Lower leg skin (tissue), 3 donors: ENCODE measurements around the gene CEP112.

Experiments
- POLR2A ChIP-seq, 2 donors: fragments of 450-650 bp; IDR thresholded peaks; one replicate each; pipeline ENCODE4 v1.6.1; 2016 to 2017; ENCODE audit warnings: antibody characterized with exemption in 2 of 2, mild to moderate bottlenecking in 1 of 2, moderate library complexity in 1 of 2
- TF ChIP-seq, protein P1 (sequence below), 3 donors: fragments of 450-650 bp; IDR thresholded peaks; one replicate each; pipeline ENCODE4 v1.5.1; 2016; ENCODE audit warnings: antibody characterized with exemption in 3 of 3, mild to moderate bottlenecking in 3 of 3, moderate library complexity in 2 of 3

DNA sequence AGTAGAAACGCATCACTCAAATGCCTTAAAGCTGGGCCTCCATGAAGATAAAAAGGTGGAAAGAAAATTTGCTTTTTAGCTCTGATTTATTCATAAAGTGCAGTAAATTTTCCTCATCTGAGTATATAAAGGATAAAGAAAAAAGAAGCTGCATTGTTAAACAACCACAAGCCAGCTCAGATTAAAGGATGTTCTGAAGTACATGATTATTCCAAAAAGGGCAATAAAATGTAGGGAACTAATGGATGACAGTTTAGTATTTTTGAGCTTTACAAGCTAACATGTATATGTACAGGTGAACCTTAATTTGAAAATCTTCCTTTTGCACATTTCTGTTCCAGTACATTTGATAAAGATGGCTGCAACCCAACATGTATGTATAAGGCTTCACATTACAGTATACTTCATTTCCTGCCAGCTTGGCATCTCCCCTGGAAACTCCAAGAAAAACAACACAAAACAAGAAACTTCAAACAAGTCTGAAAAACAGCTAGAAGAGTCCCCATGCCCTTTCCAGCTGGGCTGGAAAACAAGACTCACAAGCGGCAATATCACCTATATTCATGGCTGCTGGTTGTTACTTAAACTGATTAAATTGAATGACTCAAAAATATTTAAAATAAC is 225.7 kb downstream of the CEP112 start:
- TF ChIP-seq, protein P1, sequence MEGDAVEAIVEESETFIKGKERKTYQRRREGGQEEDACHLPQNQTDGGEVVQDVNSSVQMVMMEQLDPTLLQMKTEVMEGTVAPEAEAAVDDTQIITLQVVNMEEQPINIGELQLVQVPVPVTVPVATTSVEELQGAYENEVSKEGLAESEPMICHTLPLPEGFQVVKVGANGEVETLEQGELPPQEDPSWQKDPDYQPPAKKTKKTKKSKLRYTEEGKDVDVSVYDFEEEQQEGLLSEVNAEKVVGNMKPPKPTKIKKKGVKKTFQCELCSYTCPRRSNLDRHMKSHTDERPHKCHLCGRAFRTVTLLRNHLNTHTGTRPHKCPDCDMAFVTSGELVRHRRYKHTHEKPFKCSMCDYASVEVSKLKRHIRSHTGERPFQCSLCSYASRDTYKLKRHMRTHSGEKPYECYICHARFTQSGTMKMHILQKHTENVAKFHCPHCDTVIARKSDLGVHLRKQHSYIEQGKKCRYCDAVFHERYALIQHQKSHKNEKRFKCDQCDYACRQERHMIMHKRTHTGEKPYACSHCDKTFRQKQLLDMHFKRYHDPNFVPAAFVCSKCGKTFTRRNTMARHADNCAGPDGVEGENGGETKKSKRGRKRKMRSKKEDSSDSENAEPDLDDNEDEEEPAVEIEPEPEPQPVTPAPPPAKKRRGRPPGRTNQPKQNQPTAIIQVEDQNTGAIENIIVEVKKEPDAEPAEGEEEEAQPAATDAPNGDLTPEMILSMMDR (IDR thresholded peaks at IDR 0.05): no peak
- TF ChIP-seq POLR2A (IDR thresholded peaks at IDR 0.05): no peak
